ENCODE results near the gene SPEM3.

DNA sequence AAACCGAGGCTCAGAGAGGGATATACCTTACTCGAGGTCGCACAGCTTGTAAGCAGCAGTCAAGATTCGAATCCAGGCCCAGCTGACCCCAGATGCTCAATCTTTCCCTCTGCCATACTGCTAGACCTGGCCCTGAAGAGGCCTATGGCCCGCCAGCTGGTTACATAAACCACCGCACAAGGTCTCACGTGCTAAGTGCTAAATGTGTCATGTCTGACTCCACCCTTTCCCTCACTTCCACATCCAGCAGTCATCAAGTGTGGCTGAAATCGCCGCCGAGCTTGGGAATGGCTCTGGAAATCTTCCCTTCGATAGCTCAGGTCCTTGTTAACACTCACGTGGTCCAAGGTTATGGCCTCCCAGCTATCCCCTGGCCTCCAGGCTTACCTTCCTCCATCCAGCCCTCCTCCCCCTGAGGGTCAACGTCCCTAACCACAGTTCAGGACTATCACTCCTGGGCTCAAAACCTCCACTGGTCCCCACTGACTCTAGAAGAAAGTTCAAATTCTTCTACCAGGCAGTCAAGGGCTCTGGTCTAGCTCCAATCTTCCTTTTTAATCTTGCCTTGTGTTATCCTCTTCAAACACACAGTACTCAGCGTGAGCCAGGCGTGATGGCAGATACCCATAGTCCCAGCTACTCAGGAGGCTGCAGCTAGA is 47.2 kb downstream of the SPEM3 start:
- TF ChIP-seq, protein P1, sequence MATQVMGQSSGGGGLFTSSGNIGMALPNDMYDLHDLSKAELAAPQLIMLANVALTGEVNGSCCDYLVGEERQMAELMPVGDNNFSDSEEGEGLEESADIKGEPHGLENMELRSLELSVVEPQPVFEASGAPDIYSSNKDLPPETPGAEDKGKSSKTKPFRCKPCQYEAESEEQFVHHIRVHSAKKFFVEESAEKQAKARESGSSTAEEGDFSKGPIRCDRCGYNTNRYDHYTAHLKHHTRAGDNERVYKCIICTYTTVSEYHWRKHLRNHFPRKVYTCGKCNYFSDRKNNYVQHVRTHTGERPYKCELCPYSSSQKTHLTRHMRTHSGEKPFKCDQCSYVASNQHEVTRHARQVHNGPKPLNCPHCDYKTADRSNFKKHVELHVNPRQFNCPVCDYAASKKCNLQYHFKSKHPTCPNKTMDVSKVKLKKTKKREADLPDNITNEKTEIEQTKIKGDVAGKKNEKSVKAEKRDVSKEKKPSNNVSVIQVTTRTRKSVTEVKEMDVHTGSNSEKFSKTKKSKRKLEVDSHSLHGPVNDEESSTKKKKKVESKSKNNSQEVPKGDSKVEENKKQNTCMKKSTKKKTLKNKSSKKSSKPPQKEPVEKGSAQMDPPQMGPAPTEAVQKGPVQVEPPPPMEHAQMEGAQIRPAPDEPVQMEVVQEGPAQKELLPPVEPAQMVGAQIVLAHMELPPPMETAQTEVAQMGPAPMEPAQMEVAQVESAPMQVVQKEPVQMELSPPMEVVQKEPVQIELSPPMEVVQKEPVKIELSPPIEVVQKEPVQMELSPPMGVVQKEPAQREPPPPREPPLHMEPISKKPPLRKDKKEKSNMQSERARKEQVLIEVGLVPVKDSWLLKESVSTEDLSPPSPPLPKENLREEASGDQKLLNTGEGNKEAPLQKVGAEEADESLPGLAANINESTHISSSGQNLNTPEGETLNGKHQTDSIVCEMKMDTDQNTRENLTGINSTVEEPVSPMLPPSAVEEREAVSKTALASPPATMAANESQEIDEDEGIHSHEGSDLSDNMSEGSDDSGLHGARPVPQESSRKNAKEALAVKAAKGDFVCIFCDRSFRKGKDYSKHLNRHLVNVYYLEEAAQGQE (IDR thresholded peaks at IDR 0.05; ENCODE audit: low read depth): no peak
- TF ChIP-seq TAF1 (IDR thresholded peaks at IDR 0.05; ENCODE audit: low read depth) (no peak), RAD21 (IDR thresholded peaks at IDR 0.05; ENCODE audit: low read depth) (no peak), CEBPB (IDR thresholded peaks at IDR 0.05) (no peak), FOXM1 (IDR thresholded peaks at IDR 0.05; ENCODE audit: borderline replicate concordance, low read depth) (no peak), YY1 (IDR thresholded peaks at IDR 0.05; ENCODE audit: low read depth) (no peak), CREB1 (IDR thresholded peaks at IDR 0.05; ENCODE audit: low read depth) (no peak), EP300 (IDR thresholded peaks at IDR 0.05; ENCODE audit: borderline replicate concordance) (no peak), EGR1 (IDR thresholded peaks at IDR 0.05) (no peak)
